ENCODE measurements around the gene CD151.

- TF ChIP-seq CTCF (IDR thresholded peaks at IDR 0.05), result no peak
- TF ChIP-seq POLR2A (IDR thresholded peaks at IDR 0.05), result no peak
Observed at GRCh38 chr11:826836-827145, 6.0 kb upstream of the CD151 start.
